ENCODE data around the gene MYH7B.

Gene MYH7B

DNA sequence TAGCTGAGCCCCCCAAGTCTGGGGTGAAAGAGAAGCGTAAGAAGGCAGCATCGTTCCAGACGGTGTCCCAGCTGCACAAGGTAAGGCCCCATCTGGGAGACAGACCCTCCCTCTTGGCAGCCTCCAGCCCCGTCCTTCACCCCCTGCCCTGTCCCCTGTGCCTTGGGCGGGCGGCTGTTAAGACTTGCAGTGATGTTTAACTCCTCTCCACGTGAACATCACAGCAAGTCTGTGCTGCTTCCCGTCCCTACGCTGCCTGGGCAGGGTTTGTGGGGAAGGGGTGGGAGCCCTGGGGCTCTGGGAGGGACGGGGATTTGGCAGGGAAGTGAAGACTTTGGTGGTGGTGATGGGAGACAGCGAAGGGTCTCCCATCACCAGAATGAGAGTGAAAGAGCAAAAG, 34.6 kb downstream of the MYH7B start:
- no peak for DNase-seq

DNA sequence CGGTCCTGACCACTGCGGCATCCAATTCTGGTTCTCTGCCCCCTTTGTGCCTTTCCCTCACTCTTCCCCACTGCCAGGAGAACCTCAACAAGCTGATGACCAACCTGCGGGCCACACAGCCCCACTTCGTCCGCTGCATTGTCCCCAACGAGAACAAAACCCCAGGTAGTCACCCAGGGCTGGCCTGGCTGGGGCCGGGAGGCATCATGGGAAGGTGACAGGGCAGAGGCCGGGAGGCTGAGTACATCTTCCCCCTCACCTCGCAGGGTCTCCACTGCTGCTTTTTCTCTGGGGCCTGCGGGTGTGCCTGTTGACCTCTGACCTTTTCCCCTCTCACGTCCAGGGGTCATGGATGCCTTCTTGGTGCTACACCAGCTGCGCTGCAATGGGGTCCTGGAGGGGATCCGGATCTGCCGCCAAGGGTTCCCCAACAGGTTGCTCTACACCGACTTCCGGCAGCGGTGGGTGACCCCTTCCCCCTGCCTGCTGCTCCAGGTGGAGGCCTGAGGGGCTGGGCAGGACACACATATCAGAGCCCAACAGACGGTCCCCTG, 35.1 kb downstream of the MYH7B start:
- no peak for DNase-seq

DNA sequence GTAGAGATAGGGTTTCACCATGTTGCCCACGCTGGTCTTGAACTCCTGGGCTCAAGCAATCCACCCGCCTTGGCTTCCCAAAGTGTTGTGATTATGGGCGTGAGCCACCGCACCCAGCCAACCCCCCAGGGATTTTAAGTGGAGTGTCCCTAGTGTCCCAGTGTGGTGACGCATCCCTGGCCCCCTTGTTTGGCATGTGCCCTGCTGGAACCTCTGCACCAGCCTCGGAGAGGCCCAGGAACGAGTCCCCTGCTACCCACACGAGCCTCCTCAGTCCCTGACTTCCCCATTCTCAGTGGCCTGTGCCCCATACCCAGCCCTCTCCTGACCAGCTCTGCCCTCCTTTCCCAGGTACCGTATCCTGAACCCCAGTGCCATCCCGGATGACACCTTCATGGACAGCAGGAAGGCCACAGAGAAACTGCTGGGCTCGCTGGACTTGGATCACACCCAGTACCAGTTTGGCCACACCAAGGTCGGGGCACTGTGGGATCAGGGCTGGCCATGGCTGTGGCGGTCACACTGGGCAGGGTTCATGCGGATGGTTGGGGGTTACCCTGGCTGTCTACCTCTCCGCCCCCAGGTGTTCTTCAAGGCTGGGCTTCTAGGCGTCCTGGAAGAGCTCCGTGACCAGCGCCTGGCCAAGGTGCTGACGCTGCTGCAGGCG, 37.2 kb downstream of the MYH7B start:
- no peak for DNase-seq

DNA sequence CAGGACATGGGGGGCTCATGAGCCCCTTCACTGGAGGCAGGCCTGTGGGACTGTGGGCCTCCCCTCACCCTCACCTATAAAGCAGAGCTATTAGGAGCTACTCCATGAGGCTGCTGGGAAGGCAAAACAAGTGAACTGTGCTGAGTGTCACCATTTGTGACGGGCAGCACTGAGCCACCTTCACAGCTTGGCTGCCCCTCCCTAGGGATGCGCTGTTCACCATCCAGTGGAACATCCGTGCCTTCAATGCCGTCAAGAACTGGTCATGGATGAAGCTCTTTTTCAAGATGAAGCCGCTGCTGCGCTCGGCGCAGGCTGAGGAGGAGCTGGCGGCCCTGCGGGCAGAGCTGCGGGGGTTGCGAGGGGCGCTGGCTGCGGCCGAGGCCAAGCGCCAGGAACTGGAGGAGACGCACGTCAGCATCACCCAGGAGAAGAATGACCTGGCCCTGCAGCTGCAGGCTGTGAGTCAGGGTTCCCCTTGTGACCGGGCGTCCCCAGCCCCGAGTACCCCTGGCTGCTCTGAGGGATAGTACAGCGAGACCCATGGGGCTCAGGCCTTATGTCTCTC, 38.4 kb downstream of the MYH7B start:
- peak in 1 of 56 donors; percentile 18 for DNase-seq

DNA sequence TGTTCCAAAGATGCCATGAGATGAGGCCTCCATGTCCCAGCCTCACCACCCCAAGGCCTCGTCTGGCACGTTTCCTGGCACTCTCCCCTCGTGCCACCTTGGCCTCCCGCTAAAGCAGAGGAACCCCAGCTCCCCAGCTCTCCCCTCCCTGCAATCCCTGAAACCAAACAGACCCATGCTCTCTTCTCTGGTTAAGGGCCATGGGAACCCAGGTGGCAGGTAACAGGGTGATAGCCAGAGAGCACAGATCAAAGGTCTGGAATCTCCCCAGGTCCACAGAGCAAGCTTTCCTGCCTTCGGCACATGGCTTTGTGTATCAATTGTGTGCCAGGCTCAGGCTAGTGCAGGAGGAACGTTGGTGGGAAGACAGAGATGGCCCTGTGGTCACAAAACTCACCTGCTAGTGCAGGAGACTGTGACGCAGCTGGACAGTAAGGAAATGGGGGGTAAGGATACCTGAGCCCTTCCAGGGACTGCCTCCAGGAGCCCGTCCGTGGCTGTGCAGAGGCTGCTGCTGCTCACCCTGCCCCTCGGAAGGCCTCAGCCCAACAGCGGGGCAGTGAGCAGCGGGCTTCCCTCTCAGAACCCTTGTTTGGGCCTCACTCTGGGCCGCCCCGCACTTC, 39.0 kb downstream of the MYH7B start:
- DNase-seq: no peak

- DNase-seq: no peak
These were observed 39.5 kb downstream of the MYH7B start for GRCh38 chr20:34995192-34995591.

DNA sequence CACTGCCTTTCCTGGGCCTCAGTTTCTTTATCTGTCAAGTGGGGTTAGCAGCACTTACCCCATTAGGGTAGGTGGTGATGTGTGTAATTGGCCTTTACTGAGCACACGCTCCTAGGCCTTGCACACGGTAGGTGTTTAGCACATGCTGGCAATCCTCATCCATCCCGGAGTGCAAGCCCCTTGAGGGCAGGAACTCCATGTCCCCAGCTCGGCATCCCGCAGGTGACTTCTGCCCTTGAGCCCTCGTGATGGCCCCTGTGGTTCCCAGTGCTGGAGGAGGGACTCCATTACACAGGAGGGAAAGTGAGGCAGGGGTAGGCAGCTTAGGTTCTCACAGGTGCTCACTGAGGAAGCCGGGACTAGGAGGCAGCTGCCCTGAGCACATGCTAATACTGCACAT, 40.0 kb downstream of the MYH7B start:
- no peak for DNase-seq

- no peak for DNase-seq
These were observed 40.8 kb downstream of the MYH7B start for GRCh38 chr20:34996243-34997028.

DNA sequence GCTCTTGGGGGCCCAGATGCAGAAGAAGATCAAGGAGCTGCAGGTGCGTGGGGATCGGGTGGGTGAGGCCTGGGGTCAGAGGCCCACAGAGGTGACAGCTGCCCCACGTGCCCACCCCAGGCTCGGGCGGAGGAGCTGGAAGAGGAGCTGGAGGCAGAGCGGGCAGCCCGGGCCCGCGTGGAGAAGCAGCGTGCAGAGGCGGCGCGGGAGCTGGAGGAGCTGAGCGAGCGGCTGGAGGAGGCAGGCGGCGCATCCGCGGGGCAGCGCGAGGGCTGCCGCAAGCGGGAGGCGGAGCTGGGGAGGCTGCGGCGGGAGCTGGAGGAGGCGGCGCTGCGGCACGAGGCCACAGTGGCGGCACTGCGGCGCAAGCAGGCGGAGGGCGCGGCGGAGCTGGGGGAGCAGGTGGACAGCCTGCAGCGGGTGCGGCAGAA, 41.5 kb downstream of the MYH7B start:
- DNase-seq: peak in 31 of 56 donors; percentile 5 to 72 (median 30)

DNA sequence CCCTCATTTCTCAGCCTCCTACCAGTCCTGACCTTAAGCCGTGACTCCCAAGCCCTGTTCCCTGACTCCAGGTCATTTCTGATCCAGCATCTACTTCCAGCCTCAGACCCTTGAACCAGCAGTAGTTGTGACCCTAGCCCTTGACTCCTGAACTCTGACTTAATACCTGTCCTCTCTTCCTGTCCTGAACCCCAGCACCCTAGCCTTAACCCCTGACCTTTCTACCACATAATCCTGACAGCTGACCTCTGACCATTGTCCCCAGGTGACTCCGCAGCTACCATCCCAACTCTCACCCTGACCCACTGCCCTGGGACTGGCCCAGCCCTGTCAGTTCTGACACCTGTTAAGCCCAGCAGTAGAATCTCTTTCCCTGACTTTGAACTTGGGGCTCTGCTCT, 42.1 kb downstream of the MYH7B start:
- DNase-seq: no peak

DNA sequence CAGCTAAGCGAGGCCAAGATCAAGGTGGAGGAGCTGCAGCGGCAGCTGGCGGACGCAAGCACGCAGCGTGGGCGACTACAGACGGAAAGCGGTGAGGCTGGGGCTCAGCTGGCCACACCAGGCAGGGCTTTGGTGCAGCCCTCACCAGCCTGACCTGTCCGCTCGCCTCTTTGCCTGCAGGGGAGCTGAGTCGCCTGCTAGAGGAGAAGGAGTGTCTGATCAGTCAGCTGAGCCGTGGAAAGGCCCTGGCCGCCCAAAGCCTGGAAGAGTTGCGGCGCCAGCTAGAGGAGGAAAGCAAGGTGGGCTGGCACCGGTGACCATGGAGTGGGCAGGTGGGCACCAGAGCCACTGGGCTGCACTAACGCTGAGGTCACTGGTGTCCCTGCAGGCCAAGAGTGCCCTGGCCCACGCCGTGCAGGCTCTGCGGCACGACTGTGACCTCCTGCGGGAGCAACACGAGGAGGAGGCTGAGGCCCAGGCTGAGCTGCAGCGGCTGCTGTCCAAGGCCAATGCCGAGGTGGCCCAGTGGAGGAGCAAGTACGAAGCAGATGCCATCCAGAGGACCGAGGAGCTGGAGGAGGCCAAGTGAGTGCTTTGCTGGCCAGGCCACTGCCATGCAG, 42.8 kb downstream of the MYH7B start:
- DNase-seq: no peak

DNA sequence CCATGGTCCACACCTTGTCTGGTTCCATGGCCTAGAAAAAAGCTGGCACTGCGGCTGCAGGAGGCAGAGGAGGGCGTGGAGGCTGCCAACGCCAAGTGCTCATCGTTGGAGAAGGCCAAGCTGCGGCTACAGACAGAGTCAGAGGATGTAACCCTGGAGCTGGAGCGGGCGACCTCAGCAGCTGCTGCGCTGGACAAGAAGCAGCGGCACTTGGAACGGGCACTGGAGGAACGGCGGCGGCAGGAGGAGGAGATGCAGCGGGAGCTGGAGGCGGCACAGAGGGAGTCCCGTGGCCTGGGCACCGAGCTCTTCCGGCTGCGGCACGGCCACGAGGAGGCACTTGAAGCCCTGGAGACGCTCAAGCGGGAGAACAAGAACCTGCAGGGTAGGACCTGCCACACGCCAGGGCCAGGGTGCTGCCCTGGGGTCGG, 43.4 kb downstream of the MYH7B start:
- DNase-seq: peak in 1 of 56 donors; percentile 20

GRCh38 chr20:34999782-35000181, 44.1 kb downstream of the MYH7B start:
- no peak for DNase-seq

DNA sequence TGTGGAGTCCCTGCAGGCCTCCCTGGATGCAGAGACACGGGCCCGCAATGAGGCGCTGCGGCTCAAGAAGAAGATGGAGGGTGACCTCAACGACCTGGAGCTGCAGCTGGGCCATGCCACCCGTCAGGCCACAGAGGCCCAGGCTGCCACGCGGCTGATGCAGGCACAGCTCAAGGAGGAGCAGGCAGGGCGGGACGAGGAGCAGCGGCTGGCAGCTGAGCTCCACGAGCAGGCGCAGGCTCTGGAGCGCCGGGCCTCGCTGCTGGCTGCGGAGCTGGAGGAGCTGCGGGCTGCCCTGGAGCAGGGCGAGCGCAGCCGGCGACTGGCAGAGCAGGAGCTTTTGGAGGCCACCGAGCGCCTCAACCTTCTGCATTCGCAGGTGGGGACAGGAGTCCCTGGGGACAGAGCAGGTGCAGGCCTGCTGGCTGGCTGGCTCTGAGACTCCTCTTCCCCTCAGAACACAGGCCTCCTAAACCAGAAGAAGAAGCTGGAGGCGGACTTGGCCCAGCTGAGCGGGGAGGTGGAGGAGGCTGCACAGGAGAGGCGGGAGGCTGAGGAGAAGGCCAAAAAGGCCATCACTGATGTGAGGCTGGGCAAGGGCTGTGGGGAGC, 44.7 kb downstream of the MYH7B start:
- DNase-seq: no peak

GRCh38 chr20:35000922-35001595, 45.4 kb downstream of the MYH7B start:
- DNase-seq: no peak

GRCh38 chr20:35001596-35002362, 46.1 kb downstream of the MYH7B start:
- DNase-seq: no peak

- no peak for DNase-seq
These were observed 47.0 kb downstream of the MYH7B start for GRCh38 chr20:35002426-35003210.

- no peak for DNase-seq
These were observed 47.8 kb downstream of the MYH7B start for GRCh38 chr20:35003211-35004031.
